ENCODE data around the gene DYRK1A. TPM values are rescaled to one million over a fixed set of nuclear protein-coding genes. Genes with fewer than 3 reads are reported as not detected.

The DYRK1A gene
- polyA plus RNA-seq (2013, experiment 1 of 2) = 19.3 TPM
- polyA plus RNA-seq (2013, experiment 2 of 2) = 19.3 TPM

- peak within 1 kb of the TSS; percentile 94 to 99 for H2BK12ac ChIP-seq (ENCODE audit: low read length in 2 of 2)
- H4K91ac ChIP-seq (ENCODE audit: low read length) = peak within 1 kb of the TSS; percentile 99
- H3K9me3 ChIP-seq (ENCODE audit: control insufficient read depth, low read length) = no peaks in the 10 kb centered on the region
- H2BK15ac ChIP-seq (ENCODE audit: low read depth, poor library complexity, severe bottlenecking) = peak within 1 kb of the TSS; percentile 99
- no peaks in the 10 kb centered on the region for H3K79me1 ChIP-seq (replicated peaks; ENCODE audit: low read length, poor library complexity, severe bottlenecking)
- peak within 1 kb of the TSS; percentile 93 for H3K27ac ChIP-seq (ENCODE audit: low read length, poor library complexity, severe bottlenecking)
- no peaks in the 10 kb centered on the region for H3K27me3 ChIP-seq (ENCODE audit: control insufficient read depth in 1 of 2, insufficient read depth in 1 of 2, low read length in 2 of 2)
- peak within 1 kb of the TSS; percentile 97 for H2BK5ac ChIP-seq (ENCODE audit: low read depth, low read length, poor library complexity, severe bottlenecking)
- H2BK120ac ChIP-seq (ENCODE audit: low read depth, low read length) = peak within 1 kb of the TSS; percentile 99
- peak within 1 kb of the TSS; percentile 53 for H3K4me2 ChIP-seq (ENCODE audit: low read length, poor library complexity, severe bottlenecking)
- peak within 1 kb of the TSS; percentile 92 to 98 for H3K4me3 ChIP-seq (ENCODE audit: insufficient read depth in 1 of 2, low read depth in 1 of 2, low read length in 2 of 2)
- no peaks in the 10 kb centered on the region for H3K36me3 ChIP-seq (ENCODE audit: control insufficient read depth in 1 of 2, insufficient read depth in 2 of 2, low read depth in 1 of 2, low read length in 2 of 2)
- H2AK5ac ChIP-seq (ENCODE audit: low read length, severe bottlenecking) = no peak within 1 kb of the TSS
- peak within 1 kb of the TSS; percentile 69 for H2AFZ ChIP-seq (ENCODE audit: low read depth, low read length)
- H3K9ac ChIP-seq (ENCODE audit: low read length) = peak within 1 kb of the TSS; percentile 100
- peak within 1 kb of the TSS; percentile 96 for H4K8ac ChIP-seq (ENCODE audit: low read length)
- H3K4me1 ChIP-seq (ENCODE audit: control insufficient read depth, insufficient read depth, low read depth, low read length) = no peaks in the 10 kb centered on the region
- peak within 1 kb of the TSS; percentile 99 to 100 for H3K4ac ChIP-seq (ENCODE audit: low read depth in 1 of 2, low read length in 2 of 2)
- peak within 1 kb of the TSS; percentile 97 to 100 for H3K18ac ChIP-seq (ENCODE audit: low read depth in 1 of 2, low read length in 2 of 2)
- peak within 1 kb of the TSS; percentile 80 to 100 for H3K14ac ChIP-seq (ENCODE audit: low read length in 2 of 2)
- H3K23ac ChIP-seq (ENCODE audit: low read length in 2 of 2) = peak within 1 kb of the TSS; percentile 68 to 100
- DNase-seq = peak; percentile 100
- WGBS = under 1% methylated on average over 48 of the region's 92 CpGs
Measured at GRCh38 chr21:37366482-37367316, at the start of gene DYRK1A. Gene DYRK1A, plus strand, starts transcription at chr21:37366773. Its CDS starts 53,602 bp downstream, at chr21:37420375.

GRCh38 chr21:37319551-37319950, 47.0 kb upstream of the DYRK1A start:
- Histone ChIP-seq H3K4ac (ENCODE audit: low read depth in 1 of 2, low read length in 2 of 2) (no peak overlapping the region), H3K23ac (ENCODE audit: low read length in 2 of 2) (no peak overlapping the region), H3K9me3 (ENCODE audit: control insufficient read depth, low read length) (peaks cover 30% of the 10 kb centered on the region), H2BK5ac (ENCODE audit: low read depth, low read length, poor library complexity, severe bottlenecking) (no peak overlapping the region), H3K4me3 (ENCODE audit: insufficient read depth in 1 of 2, low read depth in 1 of 2, low read length in 2 of 2) (no peak overlapping the region), H3K14ac (ENCODE audit: low read length in 2 of 2) (no peak overlapping the region), H2BK12ac (ENCODE audit: low read length in 2 of 2) (no peak overlapping the region), H2AK5ac (ENCODE audit: low read length, severe bottlenecking) (no peak overlapping the region), H3K4me1 (ENCODE audit: control insufficient read depth, insufficient read depth, low read depth, low read length) (no peaks in the 10 kb centered on the region), H2BK120ac (ENCODE audit: low read depth, low read length) (no peak overlapping the region), H3K36me3 (ENCODE audit: control insufficient read depth in 1 of 2, insufficient read depth in 2 of 2, low read depth in 1 of 2, low read length in 2 of 2) (no peaks in the 10 kb centered on the region), H2AFZ (ENCODE audit: low read depth, low read length) (no peak overlapping the region), H3K27ac (ENCODE audit: low read length, poor library complexity, severe bottlenecking) (no peak overlapping the region), H2BK15ac (ENCODE audit: low read depth, poor library complexity, severe bottlenecking) (no peak overlapping the region), H4K91ac (ENCODE audit: low read length) (no peak overlapping the region), H3K79me1 (replicated peaks; ENCODE audit: low read length, poor library complexity, severe bottlenecking) (no peaks in the 10 kb centered on the region), H3K4me2 (ENCODE audit: low read length, poor library complexity, severe bottlenecking) (no peak overlapping the region), H3K18ac (ENCODE audit: low read depth in 1 of 2, low read length in 2 of 2) (no peak overlapping the region), H4K8ac (ENCODE audit: low read length) (no peak overlapping the region), H3K27me3 (ENCODE audit: control insufficient read depth in 1 of 2, insufficient read depth in 1 of 2, low read length in 2 of 2) (no peaks in the 10 kb centered on the region), H3K9ac (ENCODE audit: low read length) (no peak overlapping the region)
- no peak for DNase-seq
- WGBS = 100% methylated on average over 1 of the region's 2 CpGs

- Histone ChIP-seq H2BK12ac (ENCODE audit: low read length in 2 of 2) (no peak overlapping the region), H3K79me1 (replicated peaks; ENCODE audit: low read length, poor library complexity, severe bottlenecking) (no peaks in the 10 kb centered on the region), H3K14ac (ENCODE audit: low read length in 2 of 2) (no peak overlapping the region), H2BK5ac (ENCODE audit: low read depth, low read length, poor library complexity, severe bottlenecking) (no peak overlapping the region), H3K9me3 (ENCODE audit: control insufficient read depth, low read length) (peaks cover 25% of the 10 kb centered on the region), H3K27ac (ENCODE audit: low read length, poor library complexity, severe bottlenecking) (no peak overlapping the region), H3K4ac (ENCODE audit: low read depth in 1 of 2, low read length in 2 of 2) (no peak overlapping the region), H2AK5ac (ENCODE audit: low read length, severe bottlenecking) (no peak overlapping the region), H4K91ac (ENCODE audit: low read length) (no peak overlapping the region), H3K27me3 (ENCODE audit: control insufficient read depth in 1 of 2, insufficient read depth in 1 of 2, low read length in 2 of 2) (no peaks in the 10 kb centered on the region), H2BK120ac (ENCODE audit: low read depth, low read length) (no peak overlapping the region), H2AFZ (ENCODE audit: low read depth, low read length) (no peak overlapping the region), H2BK15ac (ENCODE audit: low read depth, poor library complexity, severe bottlenecking) (no peak overlapping the region), H3K23ac (ENCODE audit: low read length in 2 of 2) (no peak overlapping the region), H3K9ac (ENCODE audit: low read length) (no peak overlapping the region), H3K4me1 (ENCODE audit: control insufficient read depth, insufficient read depth, low read depth, low read length) (no peaks in the 10 kb centered on the region), H3K36me3 (ENCODE audit: control insufficient read depth in 1 of 2, insufficient read depth in 2 of 2, low read depth in 1 of 2, low read length in 2 of 2) (no peaks in the 10 kb centered on the region), H3K4me2 (ENCODE audit: low read length, poor library complexity, severe bottlenecking) (no peak overlapping the region), H3K18ac (ENCODE audit: low read depth in 1 of 2, low read length in 2 of 2) (no peak overlapping the region), H4K8ac (ENCODE audit: low read length) (no peak overlapping the region), H3K4me3 (ENCODE audit: insufficient read depth in 1 of 2, low read depth in 1 of 2, low read length in 2 of 2) (no peak overlapping the region)
- WGBS = 89% methylated on average over 3 of the region's 5 CpGs
- DNase-seq = no peak
Measured at GRCh38 chr21:37322084-37322483, 44.5 kb upstream of the DYRK1A start.

GRCh38 chr21:37324558-37324957, 42.0 kb upstream of the DYRK1A start:
- H2AFZ ChIP-seq (ENCODE audit: low read depth, low read length) = no peak overlapping the region
- H3K27me3 ChIP-seq (ENCODE audit: control insufficient read depth in 1 of 2, insufficient read depth in 1 of 2, low read length in 2 of 2) = no peaks in the 10 kb centered on the region
- H4K8ac ChIP-seq (ENCODE audit: low read length) = no peak overlapping the region
- no peak overlapping the region for H2AK5ac ChIP-seq (ENCODE audit: low read length, severe bottlenecking)
- 100% methylated on average over 1 of the region's 2 CpGs for WGBS
- H3K4me2 ChIP-seq (ENCODE audit: low read length, poor library complexity, severe bottlenecking) = no peak overlapping the region
- H2BK12ac ChIP-seq (ENCODE audit: low read length in 2 of 2) = no peak overlapping the region
- H3K4me3 ChIP-seq (ENCODE audit: insufficient read depth in 1 of 2, low read depth in 1 of 2, low read length in 2 of 2) = no peak overlapping the region
- H3K27ac ChIP-seq (ENCODE audit: low read length, poor library complexity, severe bottlenecking) = no peak overlapping the region
- no peak overlapping the region for H2BK120ac ChIP-seq (ENCODE audit: low read depth, low read length)
- no peaks in the 10 kb centered on the region for H3K4me1 ChIP-seq (ENCODE audit: control insufficient read depth, insufficient read depth, low read depth, low read length)
- no peak overlapping the region for H3K4ac ChIP-seq (ENCODE audit: low read depth in 1 of 2, low read length in 2 of 2)
- no peak overlapping the region for H3K18ac ChIP-seq (ENCODE audit: low read depth in 1 of 2, low read length in 2 of 2)
- H4K91ac ChIP-seq (ENCODE audit: low read length) = no peak overlapping the region
- no peak overlapping the region for H2BK15ac ChIP-seq (ENCODE audit: low read depth, poor library complexity, severe bottlenecking)
- no peak overlapping the region for H3K14ac ChIP-seq (ENCODE audit: low read length in 2 of 2)
- H3K36me3 ChIP-seq (ENCODE audit: control insufficient read depth in 1 of 2, insufficient read depth in 2 of 2, low read depth in 1 of 2, low read length in 2 of 2) = no peaks in the 10 kb centered on the region
- no peaks in the 10 kb centered on the region for H3K79me1 ChIP-seq (replicated peaks; ENCODE audit: low read length, poor library complexity, severe bottlenecking)
- H3K23ac ChIP-seq (ENCODE audit: low read length in 2 of 2) = no peak overlapping the region
- H3K9ac ChIP-seq (ENCODE audit: low read length) = no peak overlapping the region
- no peak for DNase-seq
- H3K9me3 ChIP-seq (ENCODE audit: control insufficient read depth, low read length) = peaks cover 14% of the 10 kb centered on the region
- H2BK5ac ChIP-seq (ENCODE audit: low read depth, low read length, poor library complexity, severe bottlenecking) = no peak overlapping the region

Measured in mesenchymal stem cell (in vitro differentiated cells and primary cell).